ENCODE data around the gene ADAM12.

The ADAM12 gene, protein sequence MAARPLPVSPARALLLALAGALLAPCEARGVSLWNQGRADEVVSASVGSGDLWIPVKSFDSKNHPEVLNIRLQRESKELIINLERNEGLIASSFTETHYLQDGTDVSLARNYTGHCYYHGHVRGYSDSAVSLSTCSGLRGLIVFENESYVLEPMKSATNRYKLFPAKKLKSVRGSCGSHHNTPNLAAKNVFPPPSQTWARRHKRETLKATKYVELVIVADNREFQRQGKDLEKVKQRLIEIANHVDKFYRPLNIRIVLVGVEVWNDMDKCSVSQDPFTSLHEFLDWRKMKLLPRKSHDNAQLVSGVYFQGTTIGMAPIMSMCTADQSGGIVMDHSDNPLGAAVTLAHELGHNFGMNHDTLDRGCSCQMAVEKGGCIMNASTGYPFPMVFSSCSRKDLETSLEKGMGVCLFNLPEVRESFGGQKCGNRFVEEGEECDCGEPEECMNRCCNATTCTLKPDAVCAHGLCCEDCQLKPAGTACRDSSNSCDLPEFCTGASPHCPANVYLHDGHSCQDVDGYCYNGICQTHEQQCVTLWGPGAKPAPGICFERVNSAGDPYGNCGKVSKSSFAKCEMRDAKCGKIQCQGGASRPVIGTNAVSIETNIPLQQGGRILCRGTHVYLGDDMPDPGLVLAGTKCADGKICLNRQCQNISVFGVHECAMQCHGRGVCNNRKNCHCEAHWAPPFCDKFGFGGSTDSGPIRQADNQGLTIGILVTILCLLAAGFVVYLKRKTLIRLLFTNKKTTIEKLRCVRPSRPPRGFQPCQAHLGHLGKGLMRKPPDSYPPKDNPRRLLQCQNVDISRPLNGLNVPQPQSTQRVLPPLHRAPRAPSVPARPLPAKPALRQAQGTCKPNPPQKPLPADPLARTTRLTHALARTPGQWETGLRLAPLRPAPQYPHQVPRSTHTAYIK

GRCh38 chr10:126387931-126388911 lies at the start of gene ADAM12:
ADAM12 (minus strand) TSS chr10:126388477; CDS start chr10:126388145, 332 bp downstream.
- no peak for FAIRE-seq

- no peak for FAIRE-seq
Observed at GRCh38 chr10:126437635-126438406, 49.5 kb upstream of the ADAM12 start.

DNA sequence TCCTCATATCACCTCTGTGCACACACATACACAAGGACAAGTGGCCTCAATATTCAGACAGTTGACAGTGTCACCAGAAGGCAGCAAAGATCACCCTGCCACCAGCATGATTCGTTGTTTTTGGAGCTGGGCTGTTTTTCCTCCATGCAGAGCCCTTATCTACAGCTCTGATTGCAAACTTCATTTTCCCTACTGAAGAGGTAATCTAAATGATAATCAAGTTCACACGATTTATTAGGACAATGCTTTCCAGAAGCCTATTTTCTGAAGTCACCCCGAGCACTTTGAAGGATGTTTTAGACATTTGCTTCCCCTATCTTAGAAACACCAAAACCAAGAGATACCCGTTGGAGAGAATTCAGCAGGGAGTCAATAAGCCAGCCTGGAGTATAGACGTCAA lies 46.0 kb upstream of the ADAM12 start:
- FAIRE-seq, result no peak

- FAIRE-seq, result no peak
Observed at GRCh38 chr10:126433351-126433750, 45.1 kb upstream of the ADAM12 start.

DNA sequence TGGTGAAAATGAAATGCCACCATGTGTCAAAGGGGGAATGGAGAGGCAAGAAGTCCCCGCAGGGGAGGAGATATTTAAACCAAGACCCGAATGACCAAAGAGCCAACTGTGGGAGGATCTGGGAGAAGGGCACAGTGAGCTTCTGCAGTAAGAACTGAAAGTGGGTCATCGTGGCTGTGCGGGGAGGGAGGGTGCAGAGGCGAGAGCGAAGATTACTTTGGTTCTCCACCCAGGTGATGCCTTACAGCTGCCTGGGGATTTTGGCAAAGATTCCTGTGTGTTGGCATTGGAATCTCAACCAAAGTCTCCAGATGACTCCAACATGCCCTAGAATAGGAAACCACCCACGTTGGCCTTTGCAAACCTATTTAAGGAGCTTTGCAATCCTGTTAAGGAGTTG lies 44.2 kb upstream of the ADAM12 start:
- FAIRE-seq, result no peak

- FAIRE-seq, result no peak
Observed at GRCh38 chr10:126431816-126432215, 43.5 kb upstream of the ADAM12 start.

GRCh38 chr10:126430512-126430911 lies 42.2 kb upstream of the ADAM12 start:
- FAIRE-seq, result no peak

DNA sequence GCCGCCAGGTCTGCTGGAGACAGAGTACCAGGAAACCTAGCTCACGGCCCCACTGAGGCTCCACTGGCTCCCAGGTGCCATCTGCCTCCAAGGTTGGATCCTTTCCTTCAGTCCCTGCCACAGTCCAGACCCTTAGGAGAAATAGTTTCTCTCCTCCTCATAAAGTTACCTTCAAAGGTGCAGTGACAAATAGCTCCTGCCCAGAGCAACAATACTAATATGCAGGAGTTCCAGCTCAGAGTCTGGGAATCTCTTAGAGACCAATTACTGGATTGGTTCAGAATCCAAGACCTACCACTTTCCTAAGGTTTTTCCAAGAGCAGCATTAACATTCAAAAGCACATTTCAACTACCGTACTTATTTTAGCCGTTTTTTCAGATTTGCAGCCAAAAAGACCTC lies 41.0 kb upstream of the ADAM12 start:
- no peak for FAIRE-seq

- no peak for FAIRE-seq
Observed at GRCh38 chr10:126425489-126426065, 37.3 kb upstream of the ADAM12 start.

- no peak for FAIRE-seq
Observed at GRCh38 chr10:126425032-126425431, 36.8 kb upstream of the ADAM12 start.

- no peak for FAIRE-seq
Observed at GRCh38 chr10:126423732-126424491, 35.6 kb upstream of the ADAM12 start.

GRCh38 chr10:126422567-126422966 lies 34.3 kb upstream of the ADAM12 start:
- no peak for FAIRE-seq

GRCh38 chr10:126421756-126422256 lies 33.5 kb upstream of the ADAM12 start:
- no peak for FAIRE-seq

- FAIRE-seq, result no peak
Observed at GRCh38 chr10:126420567-126421300, 32.5 kb upstream of the ADAM12 start.

DNA sequence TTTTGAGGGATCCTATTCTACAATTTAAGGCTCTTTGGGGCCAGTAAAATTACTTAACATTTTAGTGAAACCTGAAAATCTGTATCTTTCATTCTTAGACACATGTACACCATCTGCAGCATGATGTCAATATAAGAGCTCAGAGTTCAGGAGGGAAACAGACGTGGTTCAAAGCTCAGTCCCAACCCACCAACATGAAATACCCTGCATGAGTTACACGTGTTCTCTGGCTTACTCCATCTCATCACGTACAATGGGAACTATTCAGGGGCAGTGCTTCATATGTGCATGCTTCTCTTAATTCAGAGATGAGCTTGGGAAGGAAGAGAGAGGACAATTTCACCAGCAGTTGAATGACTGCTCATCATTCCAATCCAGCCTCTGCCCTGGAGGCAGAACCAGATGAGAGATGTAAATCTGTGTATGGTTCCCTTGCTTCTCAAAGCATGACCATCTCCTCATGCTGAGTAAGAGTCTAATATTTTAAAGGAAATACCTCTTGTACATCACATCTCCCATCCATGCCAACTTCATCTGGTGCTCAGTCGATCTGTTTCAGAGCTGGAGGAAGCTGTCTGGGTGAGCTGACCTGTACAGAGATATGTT lies 29.0 kb upstream of the ADAM12 start:
- FAIRE-seq, result no peak

DNA sequence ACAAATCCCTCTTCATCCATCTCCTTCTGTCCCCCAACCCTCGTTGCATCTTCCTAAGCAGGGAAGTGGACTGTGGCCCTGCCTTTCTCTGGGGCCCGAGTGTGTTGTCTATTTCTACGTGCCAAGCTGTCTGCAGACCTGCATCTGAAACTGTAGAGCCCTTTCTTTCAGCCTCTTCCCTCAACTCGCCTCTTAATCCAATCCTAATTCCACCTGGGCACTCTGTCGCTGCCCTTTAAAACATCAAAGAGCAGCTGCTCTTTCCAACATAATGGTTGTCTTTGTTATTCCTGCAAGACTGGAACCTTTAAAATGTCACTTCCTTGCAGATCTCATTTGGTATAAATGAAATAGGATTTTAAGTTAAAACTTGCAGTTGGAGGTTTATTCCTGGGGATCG lies 21.5 kb upstream of the ADAM12 start:
- FAIRE-seq, result no peak

DNA sequence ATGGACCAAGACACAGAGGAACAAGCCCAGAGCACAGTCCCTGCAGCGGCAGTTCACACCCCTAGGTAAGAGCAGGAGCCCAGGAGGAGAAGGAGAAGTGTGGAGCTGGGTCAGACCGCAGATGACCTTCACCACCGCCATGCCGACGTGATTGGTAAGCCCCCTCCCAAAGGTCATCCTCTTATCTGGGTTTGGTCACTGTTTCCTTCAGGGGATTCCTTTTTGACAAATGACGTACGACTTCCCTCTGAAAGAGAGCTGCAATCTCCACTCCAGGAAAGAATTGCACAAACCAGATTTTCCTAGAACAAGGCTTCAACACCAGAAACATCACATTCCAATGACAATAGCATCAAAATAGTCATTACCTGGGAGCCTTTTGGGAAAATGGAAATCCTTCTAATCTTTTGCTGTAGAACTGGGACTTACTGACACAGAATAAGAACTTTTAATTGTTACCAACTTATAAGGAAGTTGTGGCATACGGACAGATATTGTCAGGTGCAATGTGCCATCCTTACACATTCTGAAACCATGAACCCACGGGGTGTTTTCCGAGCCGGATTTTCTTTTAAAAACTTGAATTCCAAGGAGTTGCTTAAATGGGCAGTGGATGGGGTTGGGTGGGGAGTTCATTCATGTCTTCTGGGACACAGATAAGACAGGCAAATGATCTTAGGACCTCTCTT lies 20.8 kb upstream of the ADAM12 start:
- FAIRE-seq, result no peak

DNA sequence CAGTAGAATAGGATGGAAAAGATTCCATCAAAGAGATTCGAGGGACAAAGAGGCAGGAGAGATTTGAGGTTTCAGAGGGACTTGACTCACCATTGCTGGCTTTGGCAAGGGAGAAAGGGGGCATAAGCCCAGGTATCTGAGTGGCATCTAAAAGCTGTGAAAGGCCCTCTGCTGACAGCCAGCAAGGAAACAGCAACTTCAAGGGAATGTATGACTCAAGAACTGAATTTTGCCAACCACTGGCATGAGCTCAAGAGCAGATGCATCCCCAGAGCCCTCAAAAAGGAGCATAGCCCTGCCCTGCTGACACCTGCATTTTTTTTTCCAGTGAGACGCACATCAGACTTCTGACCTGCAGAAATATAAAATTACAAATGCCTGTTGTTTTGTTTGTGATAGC lies 19.6 kb upstream of the ADAM12 start:
- no peak for FAIRE-seq

Data from colon (tissue), 2 donors.